Prostate gland (tissue), 2 donors: ENCODE measurements around the gene TMEM141. TPM values are rescaled to one million over a fixed set of nuclear protein-coding genes. Genes with fewer than 3 reads are reported as not detected.
"Not testable (repeated sequence)": the region's sequence is repeated elsewhere in the genome, so short reads cannot be mapped to it uniquely, and the experiment has no call there.

Experiments used
- DNase-seq: peaks from one replicate; pipeline ENCODE4 v3.0.0-alpha.2; 2019; ENCODE audit warnings: low spot score
- H3K27ac ChIP-seq, 2 donors: fragments of 200-600 bp; sonication (generic); 2 replicates each; pipeline ENCODE4 v1.5.1; 2017 to 2019
- H3K27me3 ChIP-seq: fragments of 200-600 bp; sonication (generic); replicated peaks from 2 replicates; pipeline ENCODE4 v1.5.1; 2019; ENCODE audit not compliant: insufficient read depth
- H3K36me3 ChIP-seq, 2 donors: fragments of 200-600 bp; sonication (generic); 1 replicate in 1 of 2; 2 replicates in 1 of 2; pipeline versions ENCODE4 v1.5.1 to v1.8.1; 2017 to 2019
- H3K4me1 ChIP-seq: fragments of 200-600 bp; sonication (generic); replicated peaks from 2 replicates; pipeline ENCODE4 v1.5.1; 2019
- H3K4me3 ChIP-seq, 2 donors: fragments of 200-600 bp; sonication (generic); 2 replicates each; pipeline ENCODE4 v1.5.1; 2017 to 2019
- H3K9me3 ChIP-seq: fragments of 200-600 bp; sonication (generic); 2 replicates; pipeline ENCODE4 v1.5.1; 2017
- CTCF ChIP-seq, 4 experiments: fragments of 200-600 bp in 2 of 4; fragments of 450-650 bp in 2 of 4; sonication (generic) in 2 of 4; IDR thresholded peaks; 1 replicate in 3 of 4; 2 replicates in 1 of 4; pipeline ENCODE4 v1.5.1; 2016 to 2019; ENCODE audit warnings: antibody characterized with exemption in 4 of 4, mild to moderate bottlenecking in 2 of 4, moderate library complexity in 2 of 4
- POLR2A ChIP-seq: fragments of 450-650 bp; IDR thresholded peaks from one replicate; pipeline ENCODE4 v1.6.1; 2016; ENCODE audit warnings: antibody characterized with exemption, mild to moderate bottlenecking
- POLR2AphosphoS5 ChIP-seq: sonication (generic); formaldehyde crosslinking; IDR thresholded peaks from one replicate; pipeline ENCODE4 v1.6.1; 2017; ENCODE audit warnings: antibody characterized with exemption
- whole genome bisulfite sequencing: methylation state at CpG from one replicate; pipeline ENCODE4 v1.1.5; 2018; 5-methylcytosine and 5-hydroxymethylcytosine counted together
- intact Hi-C: fragments of 100-400 bp; cut with DNase I; formaldehyde crosslinking; loops from one replicate; pipeline ENCODE4 v1.14.2; 2022
- total RNA-seq, 2 donors: library from RNA; depleted of rRNA; stranded (reverse); fragments of >200 nt; gene quantifications; one replicate each; pipeline ENCODE4 v1.1.0, GENCODE V29; 2016

TMEM141 gene
- total RNA-seq, 2 donors from 2014 or later, result 181 to 335 TPM

- WGBS, result 94% methylated on average over 9 of the region's 9 CpGs
- Histone ChIP-seq H3K4me3 (no peak overlapping the region), H3K27ac (no peak overlapping the region), H3K4me1 (no peaks in the 10 kb centered on the region), H3K27me3 (no peaks in the 10 kb centered on the region), H3K36me3 (peaks cover 0 to 14% of the 10 kb centered on the region in 2 donors), H3K9me3 (no peaks in the 10 kb centered on the region)
- TF ChIP-seq POLR2AphosphoS5, result no peak
- TF ChIP-seq POLR2A, result no peak
- TF ChIP-seq CTCF (IDR thresholded peaks at IDR 0.05), result no peak
- intact Hi-C loops, result no loop called here
- no peak for DNase-seq
Measured at GRCh38 chr9:136832581-136832980, 41.4 kb downstream of the TMEM141 start.

- H3K27me3 ChIP-seq, H3K4me1 ChIP-seq, H3K27ac ChIP-seq, intact Hi-C loops, H3K9me3 ChIP-seq, DNase-seq, H3K4me3 ChIP-seq: not testable (repeated sequence)
- WGBS, result 83% methylated on average over 16 of the region's 16 CpGs
- H3K36me3 ChIP-seq, result peaks cover 0 to 14% of the 10 kb centered on the region in 2 donors
Measured at GRCh38 chr9:136833381-136834048, 42.4 kb downstream of the TMEM141 start.

- Histone ChIP-seq H3K4me1 (no peaks in the 10 kb centered on the region), H3K27ac (no peak overlapping the region), H3K4me3 (no peak overlapping the region), H3K36me3 (peaks cover 3 to 14% of the 10 kb centered on the region in 2 donors), H3K9me3 (no peaks in the 10 kb centered on the region), H3K27me3 (no peaks in the 10 kb centered on the region)
- TF ChIP-seq POLR2A (no peak), POLR2AphosphoS5 (no peak), CTCF (IDR thresholded peaks at IDR 0.05) (no peak)
- DNase-seq, result no peak
- WGBS, result 92% methylated on average over 36 of the region's 36 CpGs
- intact Hi-C loops, result no loop called here
Measured at GRCh38 chr9:136835162-136835931, 44.2 kb downstream of the TMEM141 start.

- Histone ChIP-seq H3K4me3 (no peak overlapping the region), H3K9me3 (no peaks in the 10 kb centered on the region), H3K4me1 (peaks cover 2% of the 10 kb centered on the region), H3K36me3 (peaks cover 3 to 14% of the 10 kb centered on the region in 2 donors), H3K27me3 (no peaks in the 10 kb centered on the region), H3K27ac (no peak overlapping the region)
- DNase-seq, result no peak
- 89% methylated on average over 18 of the region's 21 CpGs for WGBS
- no peak for TF ChIP-seq POLR2AphosphoS5
- TF ChIP-seq CTCF (IDR thresholded peaks at IDR 0.05), result no peak
- TF ChIP-seq POLR2A, result no peak
- intact Hi-C loops, result no loop called here
Measured at GRCh38 chr9:136835932-136836904, 45.1 kb downstream of the TMEM141 start.
